Lower leg skin (tissue), 3 donors: Measurements from ENCODE around the gene PRMT7.

Source experiments
- POLR2A ChIP-seq, 2 donors: fragments of 450-650 bp; IDR thresholded peaks; one replicate each; pipeline ENCODE4 v1.6.1; 2016 to 2017; ENCODE audit warnings: antibody characterized with exemption in 2 of 2, mild to moderate bottlenecking in 1 of 2, moderate library complexity in 1 of 2
- TF ChIP-seq, protein P1 (sequence below), 3 donors: fragments of 450-650 bp; IDR thresholded peaks; one replicate each; pipeline ENCODE4 v1.5.1; 2016; ENCODE audit warnings: antibody characterized with exemption in 3 of 3, mild to moderate bottlenecking in 3 of 3, moderate library complexity in 2 of 3

DNA sequence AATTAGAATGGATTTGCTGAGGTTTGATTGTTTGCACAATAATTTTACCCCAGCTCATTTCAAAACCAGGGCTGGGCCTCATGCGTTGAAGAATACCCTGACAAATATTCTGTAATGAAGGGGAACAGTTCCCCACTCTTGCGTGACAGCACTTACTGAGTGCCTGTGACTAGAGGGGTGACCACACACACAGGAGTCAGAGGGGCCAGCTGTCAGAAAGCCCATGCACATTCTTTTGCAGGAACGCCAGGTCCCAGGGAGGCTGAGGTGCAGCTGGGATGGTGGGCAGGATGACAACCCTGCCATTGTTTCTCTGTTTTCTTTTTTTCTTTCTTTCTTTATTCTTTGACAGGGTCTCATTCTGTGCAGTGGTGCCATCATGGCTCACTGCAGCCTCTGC lies 92.9 kb downstream of the PRMT7 start:
- TF ChIP-seq, protein P1, sequence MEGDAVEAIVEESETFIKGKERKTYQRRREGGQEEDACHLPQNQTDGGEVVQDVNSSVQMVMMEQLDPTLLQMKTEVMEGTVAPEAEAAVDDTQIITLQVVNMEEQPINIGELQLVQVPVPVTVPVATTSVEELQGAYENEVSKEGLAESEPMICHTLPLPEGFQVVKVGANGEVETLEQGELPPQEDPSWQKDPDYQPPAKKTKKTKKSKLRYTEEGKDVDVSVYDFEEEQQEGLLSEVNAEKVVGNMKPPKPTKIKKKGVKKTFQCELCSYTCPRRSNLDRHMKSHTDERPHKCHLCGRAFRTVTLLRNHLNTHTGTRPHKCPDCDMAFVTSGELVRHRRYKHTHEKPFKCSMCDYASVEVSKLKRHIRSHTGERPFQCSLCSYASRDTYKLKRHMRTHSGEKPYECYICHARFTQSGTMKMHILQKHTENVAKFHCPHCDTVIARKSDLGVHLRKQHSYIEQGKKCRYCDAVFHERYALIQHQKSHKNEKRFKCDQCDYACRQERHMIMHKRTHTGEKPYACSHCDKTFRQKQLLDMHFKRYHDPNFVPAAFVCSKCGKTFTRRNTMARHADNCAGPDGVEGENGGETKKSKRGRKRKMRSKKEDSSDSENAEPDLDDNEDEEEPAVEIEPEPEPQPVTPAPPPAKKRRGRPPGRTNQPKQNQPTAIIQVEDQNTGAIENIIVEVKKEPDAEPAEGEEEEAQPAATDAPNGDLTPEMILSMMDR (IDR thresholded peaks at IDR 0.05) = no peak
- no peak for TF ChIP-seq POLR2A (IDR thresholded peaks at IDR 0.05)
